Stimulated activated CD8-positive, alpha-beta memory T cell treated with anti-CD3 and anti-CD28 coated beads, Interleukin-15, amount 100 ng/mL, for 48 hours (primary cell): ENCODE results near the gene ZNG1F.
"Not testable (repeated sequence)": the region's sequence is repeated elsewhere in the genome, so short reads cannot be mapped to it uniquely, and the experiment has no call there.

ENCODE experiments used
- DNase-seq, 2 donors: peaks; one replicate each; pipeline ENCODE4 v3.0.0-alpha.2; 2020; ENCODE audit warnings: low read depth in 2 of 2

ZNG1F gene

GRCh38 chr9:41086215-41086614, 102.9 kb downstream of the ZNG1F start:
- not testable (repeated sequence) for DNase-seq

GRCh38 chr9:41082358-41082757, 106.8 kb downstream of the ZNG1F start:
- DNase-seq: not testable (repeated sequence)
